Cortex of kidney (tissue), 1 donor: ENCODE measurements around the gene EIF4G1.

Source experiments
- DNase-seq: peaks from one replicate; lab custom pipeline; 2025; lab: John Stamatoyannopoulos, UW

Gene EIF4G1

DNA sequence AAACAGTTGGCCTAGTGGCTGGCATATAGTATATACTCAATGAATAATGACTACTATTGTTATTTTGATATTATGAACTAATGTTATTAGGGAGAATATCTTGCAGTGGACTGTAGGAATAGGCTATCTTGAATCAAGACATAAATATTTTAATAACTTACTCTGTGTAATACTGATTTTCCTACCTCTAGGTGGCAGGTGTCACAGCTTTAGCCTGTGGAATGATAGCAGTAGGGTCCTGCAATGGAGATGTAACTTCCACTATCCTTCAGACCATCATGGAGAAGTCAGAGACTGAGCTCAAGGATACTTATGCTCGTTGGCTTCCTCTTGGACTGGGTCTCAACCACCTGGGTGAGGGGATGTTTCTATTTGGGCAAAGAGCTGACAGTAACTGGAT, 8.8 kb upstream of the EIF4G1 start:
- no peak for DNase-seq

- DNase-seq = no peak
These were observed 7.9 kb upstream of the EIF4G1 start for GRCh38 chr3:184306341-184306972.

DNA sequence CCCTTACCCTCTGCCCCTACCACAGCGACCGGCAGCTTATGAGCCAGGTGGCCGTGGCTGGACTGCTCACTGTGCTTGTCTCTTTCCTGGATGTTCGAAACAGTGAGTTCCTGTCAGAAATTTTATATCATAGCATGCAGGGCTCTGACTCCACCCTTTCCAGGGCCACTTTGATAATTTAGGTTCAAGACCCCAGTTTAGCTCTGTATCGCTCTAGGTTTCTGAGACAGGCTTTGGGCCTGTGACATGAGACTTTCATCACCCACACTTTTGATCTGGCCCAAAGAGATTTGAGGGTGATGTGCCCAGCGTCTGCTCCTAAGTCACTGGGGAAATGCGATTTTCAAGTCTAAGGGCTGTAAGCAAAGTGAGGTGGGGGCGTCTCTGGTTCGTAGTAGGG, 6.5 kb upstream of the EIF4G1 start:
- no peak for DNase-seq

DNA sequence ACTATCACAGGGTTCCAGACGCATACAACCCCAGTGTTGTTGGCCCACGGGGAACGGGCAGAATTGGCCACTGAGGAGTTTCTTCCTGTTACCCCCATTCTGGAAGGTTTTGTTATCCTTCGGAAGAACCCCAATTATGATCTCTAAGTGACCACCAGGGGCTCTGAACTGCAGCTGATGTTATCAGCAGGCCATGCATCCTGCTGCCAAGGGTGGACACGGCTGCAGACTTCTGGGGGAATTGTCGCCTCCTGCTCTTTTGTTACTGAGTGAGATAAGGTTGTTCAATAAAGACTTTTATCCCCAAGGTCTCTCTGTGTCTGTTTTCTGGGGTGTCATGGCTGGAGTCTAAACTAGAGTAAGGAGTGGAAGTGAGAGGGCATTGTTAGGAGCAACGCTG, 5.7 kb upstream of the EIF4G1 start:
- DNase-seq = no peak

DNA sequence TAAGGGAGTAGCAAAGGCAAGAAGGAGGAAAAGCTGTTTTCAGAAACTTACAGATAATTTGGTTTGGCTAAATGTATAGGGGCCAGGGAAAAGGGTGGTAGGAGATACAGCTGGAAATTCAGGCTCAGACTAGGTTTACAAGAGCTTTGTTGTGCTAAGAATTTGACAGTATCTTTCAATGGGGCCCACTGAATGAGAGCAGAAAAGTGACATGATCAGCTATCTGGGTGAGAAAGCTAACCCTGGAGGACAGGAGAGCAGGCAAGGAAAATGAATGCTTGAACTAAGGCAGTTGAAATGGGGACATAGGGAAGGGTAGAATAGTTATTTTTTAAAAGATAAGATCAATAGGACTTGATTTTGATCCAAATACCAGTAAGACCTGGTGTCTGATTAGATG, 2.8 kb upstream of the EIF4G1 start:
- DNase-seq = no peak

- no peak for DNase-seq
These were observed 515 bp downstream of the EIF4G1 start for GRCh38 chr3:184314700-184315542.

- DNase-seq = no peak
These were observed 1.1 kb downstream of the EIF4G1 start for GRCh38 chr3:184315543-184315867.

GRCh38 chr3:184315871-184316661, 1.7 kb downstream of the EIF4G1 start:
- DNase-seq = no peak

DNA sequence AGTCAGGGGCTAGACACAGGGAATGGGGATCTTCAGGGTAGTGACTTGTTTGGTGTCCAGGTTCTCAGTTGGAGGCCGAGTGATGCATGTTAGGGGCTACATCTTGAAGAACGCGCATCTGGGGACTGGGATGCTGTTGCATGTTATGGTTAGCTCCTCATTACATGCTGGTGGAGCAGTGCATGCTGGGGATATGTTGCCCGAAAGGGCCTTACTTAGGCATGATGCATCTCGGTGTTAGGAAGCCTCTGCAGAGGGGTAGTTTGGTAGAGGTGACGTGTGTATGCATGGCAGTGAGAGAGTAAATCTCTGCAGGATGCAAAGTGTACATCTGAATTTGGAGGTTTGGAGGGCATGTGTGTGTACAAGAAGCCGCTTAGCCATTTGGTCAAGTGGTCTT, 2.4 kb downstream of the EIF4G1 start:
- no peak for DNase-seq

DNA sequence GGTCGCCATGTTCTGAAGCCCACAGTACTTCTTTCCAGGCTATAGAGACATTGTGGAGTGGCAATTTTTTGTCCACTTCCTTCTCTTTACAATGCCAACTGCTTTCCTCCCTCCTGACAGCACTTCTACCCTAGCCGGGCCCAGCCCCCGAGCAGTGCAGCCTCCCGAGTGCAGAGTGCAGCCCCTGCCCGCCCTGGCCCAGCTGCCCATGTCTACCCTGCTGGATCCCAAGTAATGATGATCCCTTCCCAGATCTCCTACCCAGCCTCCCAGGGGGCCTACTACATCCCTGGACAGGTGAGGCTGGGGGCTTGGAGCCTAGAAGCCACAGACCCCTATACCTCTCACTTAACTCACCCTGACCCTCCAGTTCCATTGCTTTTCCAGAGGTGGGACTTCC, 2.8 kb downstream of the EIF4G1 start:
- DNase-seq = no peak

- no peak for DNase-seq
These were observed 5.7 kb downstream of the EIF4G1 start for GRCh38 chr3:184320104-184320445.

- DNase-seq = no peak
These were observed 7.3 kb downstream of the EIF4G1 start for GRCh38 chr3:184321666-184322065.

DNA sequence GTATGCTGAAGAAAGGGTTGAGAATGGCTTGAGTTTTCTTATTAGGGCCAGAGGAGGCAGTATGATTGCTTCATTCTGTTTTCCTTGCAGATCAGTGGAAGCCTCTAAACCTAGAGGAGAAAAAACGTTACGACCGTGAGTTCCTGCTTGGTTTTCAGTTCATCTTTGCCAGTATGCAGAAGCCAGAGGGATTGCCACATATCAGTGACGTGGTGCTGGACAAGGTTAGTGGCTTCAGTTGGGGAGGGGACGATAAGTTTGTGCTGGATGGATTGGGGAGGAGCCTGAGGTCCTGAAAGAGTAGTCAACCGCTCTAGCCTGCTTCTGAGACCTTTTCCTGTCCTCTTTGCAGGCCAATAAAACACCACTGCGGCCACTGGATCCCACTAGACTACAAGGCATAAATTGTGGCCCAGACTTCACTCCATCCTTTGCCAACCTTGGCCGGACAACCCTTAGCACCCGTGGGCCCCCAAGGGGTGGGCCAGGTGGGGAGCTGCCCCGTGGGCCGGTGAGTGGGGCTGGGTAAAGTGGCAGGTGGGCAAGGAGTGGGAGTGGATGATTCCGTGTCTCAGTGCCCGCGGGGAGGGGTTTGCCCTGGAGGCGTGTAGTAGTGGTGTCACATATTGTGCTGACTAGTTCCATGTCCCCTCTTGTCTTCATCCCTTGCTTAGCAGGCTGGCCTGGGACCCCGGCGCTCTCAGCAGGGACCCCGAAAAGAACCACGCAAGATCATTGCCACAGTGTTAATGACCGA, 8.5 kb downstream of the EIF4G1 start:
- no peak for DNase-seq

DNA sequence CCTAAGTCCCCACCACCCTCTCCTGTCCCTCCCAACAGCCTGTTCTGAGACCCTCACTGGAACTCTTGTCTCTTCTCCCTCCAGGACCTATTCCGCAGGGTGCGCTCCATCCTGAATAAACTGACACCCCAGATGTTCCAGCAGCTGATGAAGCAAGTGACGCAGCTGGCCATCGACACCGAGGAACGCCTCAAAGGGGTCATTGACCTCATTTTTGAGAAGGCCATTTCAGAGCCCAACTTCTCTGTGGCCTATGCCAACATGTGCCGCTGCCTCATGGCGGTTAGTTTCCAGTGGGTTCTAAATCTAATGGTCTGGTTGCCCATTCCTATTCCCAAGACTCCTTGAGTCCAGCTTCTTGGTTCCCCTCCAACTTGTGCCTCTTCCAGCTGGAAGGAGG, 9.3 kb downstream of the EIF4G1 start:
- DNase-seq = no peak

GRCh38 chr3:184325269-184325668, 10.9 kb downstream of the EIF4G1 start:
- no peak for DNase-seq

DNA sequence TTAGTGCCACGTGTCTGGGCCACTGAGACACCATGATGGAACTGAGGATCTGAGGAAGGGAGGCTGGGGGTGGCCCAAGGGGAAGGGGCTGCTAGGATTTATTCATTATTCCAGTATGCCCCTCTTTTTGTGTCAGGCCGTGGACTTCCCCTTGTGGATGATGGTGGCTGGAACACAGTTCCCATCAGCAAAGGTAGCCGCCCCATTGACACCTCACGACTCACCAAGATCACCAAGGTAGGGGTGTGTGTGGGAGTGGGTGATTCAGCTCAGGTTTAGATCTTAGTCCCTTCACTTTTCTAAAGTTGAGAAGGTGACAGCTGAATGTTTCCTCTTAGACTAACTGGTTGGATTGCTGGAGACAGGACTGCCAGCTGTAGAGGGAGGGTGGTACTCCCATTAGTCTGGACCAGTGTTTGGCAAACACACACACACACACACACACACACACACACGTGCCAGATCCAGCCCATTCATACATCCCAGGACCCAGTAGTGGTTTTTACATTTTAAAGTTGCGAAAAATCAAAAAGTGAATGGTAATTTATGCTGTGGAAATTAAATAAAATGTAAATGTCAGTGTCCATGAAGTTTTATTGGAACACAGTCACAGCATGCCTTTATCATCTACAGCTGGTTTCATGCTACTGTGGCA, 11.4 kb downstream of the EIF4G1 start:
- no peak for DNase-seq

GRCh38 chr3:184327171-184327570, 12.8 kb downstream of the EIF4G1 start:
- DNase-seq = no peak

DNA sequence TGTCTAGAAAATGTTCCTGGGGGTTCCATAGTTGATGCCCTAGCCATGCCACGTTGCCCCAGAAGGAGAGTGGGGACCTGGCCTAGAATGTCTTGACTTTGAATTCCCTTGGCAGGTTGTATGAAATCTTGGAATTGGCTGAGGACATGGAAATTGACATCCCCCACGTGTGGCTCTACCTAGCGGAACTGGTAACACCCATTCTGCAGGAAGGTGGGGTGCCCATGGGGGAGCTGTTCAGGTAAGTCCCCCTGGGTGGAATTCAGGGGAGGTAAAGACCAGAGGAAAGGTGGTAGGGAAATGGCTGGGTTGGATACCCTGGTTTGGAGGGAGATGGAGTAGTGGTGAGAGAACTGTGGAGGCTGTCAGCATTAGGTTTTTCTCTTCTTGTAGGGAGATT, 14.1 kb downstream of the EIF4G1 start:
- no peak for DNase-seq

GRCh38 chr3:184332370-184333090, 18.1 kb downstream of the EIF4G1 start:
- no peak for DNase-seq

- DNase-seq = no peak
These were observed 18.8 kb downstream of the EIF4G1 start for GRCh38 chr3:184333190-184333589.

GRCh38 chr3:184333700-184334099, 19.3 kb downstream of the EIF4G1 start:
- DNase-seq = no peak
